ENCODE data around the gene NCOR2. TPM values are rescaled to one million over a fixed set of nuclear protein-coding genes. Genes with fewer than 3 reads are reported as not detected.

NCOR2 gene
- polyA plus RNA-seq, 1 donor = 74.0 TPM

- no peak for DNase-seq
Measured at GRCh38 chr12:124560146-124560890, 7.1 kb downstream of the NCOR2 start.

DNA sequence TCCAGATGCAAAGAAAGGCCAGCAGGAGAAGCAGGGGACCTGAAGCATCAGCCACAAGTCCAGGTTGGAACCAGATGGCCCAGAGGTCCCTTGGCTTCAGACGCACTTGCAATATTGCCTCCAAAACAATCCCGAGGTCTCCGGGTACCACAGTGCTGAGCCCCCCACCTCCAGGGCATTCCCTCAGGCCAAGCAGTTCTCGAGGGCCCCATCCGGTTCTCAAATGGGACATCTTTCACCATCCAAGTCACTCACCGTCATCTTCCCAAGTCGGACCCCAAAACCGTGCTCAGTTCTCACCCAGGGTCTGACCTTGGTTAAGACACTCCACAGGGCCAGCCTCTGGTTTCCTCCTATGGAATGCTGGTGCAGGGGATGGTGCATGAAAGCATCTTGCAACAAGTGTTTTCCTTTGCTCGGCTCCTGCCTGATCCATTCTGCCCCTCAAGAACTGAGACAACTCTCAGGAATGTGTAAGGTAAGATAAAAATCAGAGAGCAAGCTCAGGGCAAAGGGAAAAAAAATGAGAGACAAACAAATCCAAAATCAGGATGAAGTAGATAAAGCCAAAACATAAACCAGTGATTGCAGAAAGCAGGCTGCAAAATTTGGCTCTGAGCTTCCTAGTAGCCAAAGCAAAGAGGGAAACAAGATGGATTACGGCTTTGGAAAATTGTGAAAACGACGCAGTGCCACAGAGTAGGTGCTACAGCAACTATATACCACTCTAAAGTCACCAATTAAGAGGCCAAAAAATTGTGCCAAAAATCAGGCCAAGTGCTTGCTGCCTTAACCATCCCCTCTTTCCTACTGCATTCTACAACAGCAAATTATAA, 8.0 kb downstream of the NCOR2 start:
- no peak for DNase-seq

GRCh38 chr12:124558313-124558712, 9.1 kb downstream of the NCOR2 start:
- no peak for DNase-seq

GRCh38 chr12:124557518-124558223, 9.7 kb downstream of the NCOR2 start:
- DNase-seq = no peak

- no peak for DNase-seq
Measured at GRCh38 chr12:124556896-124557501, 10.4 kb downstream of the NCOR2 start.

- no peak for DNase-seq
Measured at GRCh38 chr12:124556074-124556466, 11.3 kb downstream of the NCOR2 start.

- DNase-seq = no peak
Measured at GRCh38 chr12:124555168-124556073, 12.0 kb downstream of the NCOR2 start.

- no peak for DNase-seq
Measured at GRCh38 chr12:124554429-124555029, 12.9 kb downstream of the NCOR2 start.

GRCh38 chr12:124553862-124554428, 13.5 kb downstream of the NCOR2 start:
- DNase-seq = no peak

DNA sequence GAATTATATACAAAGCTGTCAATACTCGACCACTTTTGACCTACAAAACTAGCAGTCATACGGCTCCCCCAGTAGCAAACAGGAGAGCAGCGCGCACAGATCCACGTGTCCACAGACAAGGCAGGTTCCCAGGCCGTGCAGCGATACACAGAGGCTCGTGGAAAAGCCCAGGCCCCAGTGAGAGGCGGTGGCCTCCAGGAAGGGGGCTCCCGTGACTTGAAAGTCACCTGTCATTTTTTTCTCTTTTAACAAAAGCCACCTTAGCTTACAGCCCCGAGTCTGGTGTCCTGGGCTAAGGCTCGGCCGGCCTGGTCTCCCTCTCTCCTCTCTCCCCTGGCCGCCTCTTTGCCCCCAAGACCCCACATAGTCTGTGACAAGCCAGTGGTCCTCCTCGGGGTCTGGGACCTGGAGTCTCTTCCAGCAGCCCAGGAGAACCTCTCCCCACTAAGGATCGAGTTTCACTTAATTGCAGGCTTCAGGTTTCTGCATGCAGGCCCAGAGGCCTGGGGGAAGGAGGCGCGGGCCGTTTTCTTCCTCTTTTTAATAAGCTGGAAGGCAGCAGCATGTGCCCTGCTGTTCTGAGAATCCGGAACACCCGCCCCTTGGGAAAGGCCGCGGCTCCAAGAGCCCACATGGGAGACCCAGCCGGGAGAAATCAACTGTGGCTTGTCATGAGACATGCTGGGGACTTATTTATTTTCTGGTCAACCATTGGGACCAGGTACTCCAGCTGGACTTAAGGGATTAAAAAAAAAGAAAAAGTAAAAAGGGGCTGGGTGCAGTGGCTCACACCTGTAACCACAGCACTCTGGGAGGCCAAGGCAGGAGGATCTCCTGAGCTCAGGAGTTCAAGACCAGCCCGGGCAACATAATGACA, 15.9 kb downstream of the NCOR2 start:
- peak; percentile 83 for DNase-seq

DNA sequence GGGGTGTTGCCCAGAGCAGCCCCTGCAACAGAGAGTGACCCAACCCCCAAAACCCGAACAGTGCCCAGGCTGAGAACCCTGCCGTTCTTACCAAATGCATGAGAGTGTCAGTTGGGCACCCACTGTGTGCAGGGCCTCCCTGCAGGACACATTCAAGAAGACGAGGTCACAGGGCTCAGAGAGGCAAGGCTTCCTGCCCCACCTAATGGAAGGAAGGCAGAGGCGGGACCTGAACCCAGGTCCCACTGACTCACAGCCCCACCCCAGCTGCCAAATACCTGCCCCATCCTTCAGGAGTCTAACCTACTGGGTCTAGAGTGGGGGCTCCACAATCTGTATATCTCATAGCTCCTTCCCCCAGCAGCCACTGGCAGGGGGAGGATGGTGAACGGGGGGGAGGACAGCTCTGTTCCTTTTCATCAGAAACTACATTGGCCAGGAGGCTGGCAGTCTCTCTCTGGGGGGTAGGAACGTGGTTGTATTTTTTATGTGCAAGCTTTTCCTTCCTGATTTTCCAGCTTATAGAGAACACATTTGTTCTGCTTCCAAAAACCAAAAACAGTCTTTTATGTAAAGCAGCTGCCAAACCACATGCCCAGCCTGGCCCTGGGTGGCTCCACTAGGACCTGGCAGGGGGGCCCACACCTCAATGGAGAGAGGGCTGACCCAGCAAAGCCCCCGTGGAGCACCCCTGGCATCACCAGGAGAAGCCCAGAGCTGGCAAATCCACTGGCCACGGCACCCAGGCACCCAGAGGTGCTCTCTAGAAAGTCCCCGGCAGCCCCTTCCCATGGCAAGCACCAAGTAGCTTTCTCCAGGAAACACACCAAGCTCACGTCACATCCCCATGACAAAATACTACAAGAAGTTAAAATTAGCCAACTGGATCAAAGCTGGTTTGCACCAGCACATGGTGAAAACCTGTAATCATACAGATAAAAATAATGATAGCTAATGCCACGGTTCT, 17.0 kb downstream of the NCOR2 start:
- no peak for DNase-seq

DNA sequence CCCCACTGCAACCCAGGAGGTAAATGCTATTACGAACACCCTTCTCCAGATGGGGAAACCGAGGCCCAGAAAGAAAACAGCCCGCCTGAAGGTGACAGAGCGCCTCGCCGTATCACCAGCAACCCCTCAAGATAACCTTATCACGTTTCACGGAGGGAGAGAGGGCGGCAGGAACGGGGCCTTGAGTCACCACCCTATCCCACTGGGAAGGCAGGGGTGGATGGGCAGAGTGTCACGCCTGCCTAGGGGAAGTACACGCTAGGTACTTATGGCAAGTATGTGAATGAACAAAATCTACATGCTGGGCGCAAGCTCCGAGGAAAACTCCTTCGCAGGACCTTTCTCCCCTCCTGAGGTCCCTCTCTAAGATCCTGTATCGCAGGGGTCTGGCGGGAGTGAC, 17.8 kb downstream of the NCOR2 start:
- no peak for DNase-seq

GRCh38 chr12:124548854-124549378, 18.5 kb downstream of the NCOR2 start:
- no peak for DNase-seq

GRCh38 chr12:124547626-124548025, 19.8 kb downstream of the NCOR2 start:
- DNase-seq = no peak

DNA sequence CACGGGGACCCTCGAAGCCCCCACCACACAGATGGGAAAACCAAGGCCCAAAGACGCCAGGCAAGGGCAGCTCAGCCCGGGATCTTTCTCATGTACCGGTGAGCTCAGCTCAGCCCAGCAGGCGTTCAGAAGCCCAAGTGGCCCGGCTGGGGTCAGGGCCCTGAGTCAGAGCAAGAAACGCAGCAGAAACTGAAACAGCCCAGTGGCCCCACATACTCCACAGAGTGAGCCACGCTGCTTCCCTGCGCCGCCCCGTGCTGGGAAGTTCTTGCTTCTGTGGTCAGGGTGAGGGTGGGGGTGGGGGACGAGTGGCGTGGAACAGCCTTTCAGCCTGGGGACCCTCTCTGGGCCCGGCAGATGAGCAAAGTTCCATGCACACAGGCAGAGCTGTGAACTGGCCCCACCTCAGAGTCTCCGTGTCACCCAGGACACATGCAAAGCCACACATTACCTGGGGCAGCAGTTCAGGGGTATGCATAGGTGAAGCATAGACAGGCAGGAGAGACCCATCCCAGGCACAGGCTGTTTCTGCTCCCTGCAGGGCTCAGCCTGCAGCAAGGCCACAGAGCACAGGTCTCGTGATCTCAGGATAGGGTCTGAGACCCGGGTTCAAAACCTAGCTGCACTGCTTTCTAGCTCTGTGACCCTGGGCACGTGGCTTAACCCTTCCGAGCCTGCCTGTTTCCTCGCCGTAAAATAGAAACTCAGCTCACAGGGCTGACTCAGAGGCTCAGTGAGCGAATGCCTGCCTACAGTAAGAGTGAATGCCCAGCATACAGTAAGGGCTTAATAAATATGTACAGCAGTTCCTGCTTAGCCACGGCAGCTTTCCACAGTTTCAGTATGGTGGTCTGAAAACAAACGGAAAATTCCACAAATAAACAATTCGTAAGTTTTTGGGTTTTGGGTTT, 21.6 kb downstream of the NCOR2 start:
- no peak for DNase-seq

DNA sequence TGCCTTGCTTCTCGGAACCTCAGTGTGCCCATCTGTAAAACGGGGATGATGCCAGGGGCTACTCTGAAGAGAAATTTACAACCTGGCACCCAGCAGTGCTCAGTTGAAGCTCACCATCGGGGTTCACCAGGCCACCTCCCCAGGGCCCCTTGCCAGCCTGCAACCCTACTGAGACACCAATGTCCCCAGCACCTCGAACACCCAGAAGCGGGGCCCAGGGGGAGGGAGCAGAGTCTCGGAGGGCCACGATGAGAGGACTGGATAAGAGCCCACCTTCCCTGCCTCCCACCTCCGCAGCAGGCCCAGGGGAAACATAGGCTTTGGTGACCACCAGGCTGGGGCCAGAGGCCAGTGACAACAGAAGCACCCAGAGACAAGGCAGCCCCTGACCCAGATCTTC, 22.4 kb downstream of the NCOR2 start:
- no peak for DNase-seq

All from left kidney (tissue), 2 donors.